Astrocyte of the cerebellum (primary cell): ENCODE data around the gene PTPRT.

Source experiments
- DNase-seq: peaks from one replicate; pipeline ENCODE4 v3.0.0-alpha.2; 2011; ENCODE audit warnings: low read depth
- H3K4me3 ChIP-seq: 2 replicates; pipeline ENCODE4 v1.5.1; 2011; ENCODE audit warnings: mild to moderate bottlenecking, low read depth, low read length, moderate library complexity
- in situ Hi-C: cut with HindIII; loops from 2 replicates; pipeline ENCODE4 v1.10.0; 2017; ENCODE audit warnings: low sequenced_read_pairs
- TF ChIP-seq, protein P1 (sequence below): IDR thresholded peaks from 2 replicates; pipeline ENCODE4 v1.5.1; 2012; ENCODE audit warnings: low read length, low read depth, moderate library complexity, mild to moderate bottlenecking; ENCODE audit errors: missing control alignments

PTPRT gene

GRCh38 chr20:42982218-42982617 lies 207.5 kb downstream of the PTPRT start:
- TF ChIP-seq, protein P1, sequence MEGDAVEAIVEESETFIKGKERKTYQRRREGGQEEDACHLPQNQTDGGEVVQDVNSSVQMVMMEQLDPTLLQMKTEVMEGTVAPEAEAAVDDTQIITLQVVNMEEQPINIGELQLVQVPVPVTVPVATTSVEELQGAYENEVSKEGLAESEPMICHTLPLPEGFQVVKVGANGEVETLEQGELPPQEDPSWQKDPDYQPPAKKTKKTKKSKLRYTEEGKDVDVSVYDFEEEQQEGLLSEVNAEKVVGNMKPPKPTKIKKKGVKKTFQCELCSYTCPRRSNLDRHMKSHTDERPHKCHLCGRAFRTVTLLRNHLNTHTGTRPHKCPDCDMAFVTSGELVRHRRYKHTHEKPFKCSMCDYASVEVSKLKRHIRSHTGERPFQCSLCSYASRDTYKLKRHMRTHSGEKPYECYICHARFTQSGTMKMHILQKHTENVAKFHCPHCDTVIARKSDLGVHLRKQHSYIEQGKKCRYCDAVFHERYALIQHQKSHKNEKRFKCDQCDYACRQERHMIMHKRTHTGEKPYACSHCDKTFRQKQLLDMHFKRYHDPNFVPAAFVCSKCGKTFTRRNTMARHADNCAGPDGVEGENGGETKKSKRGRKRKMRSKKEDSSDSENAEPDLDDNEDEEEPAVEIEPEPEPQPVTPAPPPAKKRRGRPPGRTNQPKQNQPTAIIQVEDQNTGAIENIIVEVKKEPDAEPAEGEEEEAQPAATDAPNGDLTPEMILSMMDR, result no peak
- H3K4me3 ChIP-seq, result no peak overlapping the region
- in situ Hi-C loops, result no loop called here
- no peak for DNase-seq

DNA sequence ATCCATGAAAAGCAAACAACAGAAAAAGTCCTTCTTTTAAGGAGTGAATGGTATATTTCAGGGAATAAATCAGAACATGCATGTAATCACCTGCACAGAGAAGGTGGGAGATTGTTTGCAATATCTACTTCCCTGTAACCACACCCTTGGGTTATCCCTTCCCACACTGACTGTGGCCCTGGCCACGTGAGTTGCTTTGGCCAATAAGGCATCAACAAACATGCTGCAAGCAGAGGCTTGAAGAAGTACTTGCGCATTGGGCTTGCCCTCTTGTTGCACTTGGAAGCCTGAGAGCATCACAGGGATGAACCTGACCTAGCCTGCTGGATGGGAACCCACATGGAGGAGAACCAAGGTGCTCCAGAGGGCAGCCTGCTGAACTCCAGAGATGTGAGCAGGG lies 208.5 kb downstream of the PTPRT start:
- in situ Hi-C loops, result no loop called here
- no peak overlapping the region for H3K4me3 ChIP-seq
- no peak for DNase-seq
- TF ChIP-seq, protein P1, result no peak

DNA sequence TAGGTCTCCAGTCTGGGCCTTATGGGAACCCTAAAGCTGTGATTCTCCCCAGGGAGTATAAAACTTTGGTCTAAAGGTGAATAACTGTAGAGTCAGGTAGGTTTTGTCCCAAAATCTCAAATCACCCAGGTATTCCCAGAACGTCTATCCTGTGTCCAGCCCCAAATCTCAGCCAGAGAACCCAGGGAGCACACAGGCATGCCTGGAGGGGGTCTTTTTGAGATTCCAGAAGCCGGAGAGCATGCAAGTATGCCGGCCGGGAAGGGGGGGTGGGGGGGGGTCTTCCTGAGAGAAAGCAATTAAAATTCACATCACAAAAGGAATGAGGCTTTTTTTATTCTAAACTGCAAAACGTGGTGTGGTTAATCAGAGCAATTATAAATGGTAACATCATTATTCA lies 210.0 kb downstream of the PTPRT start:
- in situ Hi-C loops, result no loop called here
- TF ChIP-seq, protein P1, result no peak
- no peak for DNase-seq
- no peak overlapping the region for H3K4me3 ChIP-seq

DNA sequence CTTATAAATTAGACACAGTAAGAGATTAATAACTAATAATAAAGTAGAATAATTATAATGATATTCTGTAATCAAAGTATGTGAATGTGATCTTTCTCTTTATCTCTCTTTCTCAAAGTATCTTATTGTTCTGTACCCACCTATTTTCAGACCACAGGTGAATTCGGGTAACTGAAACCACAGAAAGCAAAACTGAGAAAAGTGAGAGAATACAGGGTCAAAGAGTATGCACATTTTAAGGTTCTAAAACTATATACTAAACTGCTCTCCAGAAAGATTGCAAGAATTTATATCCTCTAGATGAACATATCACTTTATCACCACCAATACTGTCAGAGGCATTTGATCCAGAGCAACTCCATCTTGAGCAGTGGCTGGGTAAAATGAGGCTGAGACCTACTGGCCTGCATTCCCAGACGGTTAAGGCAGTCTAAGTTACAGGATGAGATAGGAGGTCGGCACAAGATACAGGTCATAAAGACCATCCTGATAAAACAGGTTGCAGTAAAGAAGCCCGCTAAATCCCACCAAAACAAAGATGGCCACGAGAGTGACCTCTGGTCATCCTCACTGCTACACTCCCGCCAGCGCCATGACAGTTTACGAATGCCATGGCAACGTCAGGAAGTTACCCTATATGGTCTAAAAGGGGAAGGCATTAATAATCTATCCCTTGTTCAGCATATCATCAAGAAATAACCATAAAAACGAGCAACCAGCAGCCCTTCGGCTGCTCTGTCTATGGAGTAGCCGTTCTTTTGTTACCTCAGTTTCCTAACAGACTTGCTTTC lies 211.3 kb downstream of the PTPRT start:
- TF ChIP-seq, protein P1, result no peak
- no peak for DNase-seq
- in situ Hi-C loops, result no loop called here
- no peak overlapping the region for H3K4me3 ChIP-seq

DNA sequence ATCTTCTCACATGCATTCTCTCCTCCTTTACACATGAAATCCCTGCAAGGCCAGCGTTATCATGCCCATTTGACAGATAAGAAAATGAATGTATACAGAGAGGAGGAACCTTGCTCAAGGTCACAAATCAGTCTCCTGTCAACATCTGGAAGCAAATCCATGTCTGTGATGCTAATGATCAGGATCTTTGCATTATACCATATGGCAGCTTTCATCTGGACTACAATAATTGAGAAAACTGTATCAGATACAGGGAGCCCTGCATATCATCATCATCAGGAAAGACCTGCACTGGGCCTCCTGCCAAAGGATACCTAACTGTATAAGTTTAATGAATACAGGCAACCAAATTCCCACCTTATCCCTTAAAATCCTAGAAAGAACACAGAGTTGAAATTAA lies 213.7 kb downstream of the PTPRT start:
- TF ChIP-seq, protein P1, result no peak
- DNase-seq, result no peak
- in situ Hi-C loops, result no loop called here
- no peak overlapping the region for H3K4me3 ChIP-seq

GRCh38 chr20:42974347-42974746 lies 215.4 kb downstream of the PTPRT start:
- in situ Hi-C loops, result no loop called here
- TF ChIP-seq, protein P1, result no peak
- no peak for DNase-seq
- no peak overlapping the region for H3K4me3 ChIP-seq
